ENCODE data around the gene CDC42BPA. TPM values are rescaled to one million over a fixed set of nuclear protein-coding genes. Genes with fewer than 3 reads are reported as not detected.

The CDC42BPA gene
- total and polyA plus RNA-seq, 2 of the 13 experiments (the other 11 are each of a cell fraction or from before 2014, with no cell fraction given): 6.5 to 16.0 TPM

DNA sequence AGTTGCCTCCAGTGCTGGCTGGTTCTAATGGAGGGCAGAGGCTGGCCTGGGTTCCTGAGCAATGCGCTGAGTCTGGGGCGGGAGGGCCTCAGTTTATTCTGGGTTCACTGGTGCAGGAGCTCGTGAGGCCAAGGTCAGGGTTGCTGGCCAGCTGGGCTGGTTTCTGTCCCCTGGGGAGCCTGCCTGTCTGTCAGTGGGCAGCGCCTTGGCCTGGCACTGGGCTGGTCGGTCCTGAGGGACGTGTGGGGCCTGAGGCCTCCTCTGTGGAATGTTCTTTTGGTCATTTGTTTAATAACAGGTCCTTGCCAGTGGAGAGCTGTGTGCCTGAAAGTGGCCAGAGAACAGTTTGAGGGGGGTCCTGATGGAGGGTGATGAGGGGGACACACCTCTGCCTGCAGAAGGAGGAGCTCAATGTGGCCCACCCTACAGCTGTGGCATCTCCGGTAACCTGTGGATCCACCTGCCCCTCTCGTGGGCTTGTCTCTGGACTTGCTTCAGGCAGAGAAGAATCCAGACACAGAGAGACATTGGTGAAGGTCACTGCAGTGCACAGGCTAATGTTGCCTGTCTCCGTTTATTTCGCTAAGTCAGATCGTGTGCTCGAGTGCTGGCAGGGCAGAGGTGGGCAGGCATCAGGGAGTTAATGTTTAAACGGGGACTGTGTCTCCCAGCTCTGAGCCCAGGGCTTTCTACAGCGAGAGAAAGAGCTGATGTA is 343.6 kb downstream of the CDC42BPA start (continued):
- TF ChIP-seq FOXJ3 (CRISPR knock-in tag; IDR thresholded peaks at IDR 0.05; ENCODE audit: borderline replicate concordance): no peak
- no peak for TF ChIP-seq ZNF329 (CRISPR knock-in tag; IDR thresholded peaks at IDR 0.05; ENCODE audit: low read depth)
- peak; percentile 38 for TF ChIP-seq ZFX (CRISPR knock-in tag; IDR thresholded peaks at IDR 0.05; ENCODE audit: low read depth)
- no peak for TF ChIP-seq NR1H2 (CRISPR knock-in tag; IDR thresholded peaks at IDR 0.05; ENCODE audit: borderline replicate concordance, low read depth)
- no peak for TF ChIP-seq ZFP1 (CRISPR knock-in tag; IDR thresholded peaks at IDR 0.05)
- 0 out of 2 replicates have a peak, but pooled peaks have one; percentile 4 for TF ChIP-seq DR1 (CRISPR knock-in tag; IDR thresholded peaks at IDR 0.05)
- no peak for TF ChIP-seq ATAD3A (CRISPR knock-in tag; IDR thresholded peaks at IDR 0.05)
- TF ChIP-seq TCF7L2 (IDR thresholded peaks at IDR 0.05; ENCODE audit: low read depth, low read length): no peak
- TF ChIP-seq BCLAF1 (IDR thresholded peaks at IDR 0.05): no peak
- no peak for TF ChIP-seq ZNF20 (CRISPR knock-in tag; IDR thresholded peaks at IDR 0.05)
- TF ChIP-seq ESRRA (CRISPR knock-in tag; IDR thresholded peaks at IDR 0.05; ENCODE audit: low read depth): peak; percentile 59; the same call in 1 of the 2 replicates
- TF ChIP-seq PTBP1 (IDR thresholded peaks at IDR 0.05; ENCODE audit: low read depth, low read length, poor library complexity, severe bottlenecking): no peak
- no peak for TF ChIP-seq ZNF703 (CRISPR knock-in tag; IDR thresholded peaks at IDR 0.05; ENCODE audit: borderline replicate concordance)
- no peak for TF ChIP-seq ZNF556 (CRISPR knock-in tag; IDR thresholded peaks at IDR 0.05; ENCODE audit: borderline replicate concordance)
- peak; percentile 14; the same call in 1 of the 2 replicates for TF ChIP-seq ZMYM2 (CRISPR knock-in tag; IDR thresholded peaks at IDR 0.05)
- TF ChIP-seq, protein P1, sequence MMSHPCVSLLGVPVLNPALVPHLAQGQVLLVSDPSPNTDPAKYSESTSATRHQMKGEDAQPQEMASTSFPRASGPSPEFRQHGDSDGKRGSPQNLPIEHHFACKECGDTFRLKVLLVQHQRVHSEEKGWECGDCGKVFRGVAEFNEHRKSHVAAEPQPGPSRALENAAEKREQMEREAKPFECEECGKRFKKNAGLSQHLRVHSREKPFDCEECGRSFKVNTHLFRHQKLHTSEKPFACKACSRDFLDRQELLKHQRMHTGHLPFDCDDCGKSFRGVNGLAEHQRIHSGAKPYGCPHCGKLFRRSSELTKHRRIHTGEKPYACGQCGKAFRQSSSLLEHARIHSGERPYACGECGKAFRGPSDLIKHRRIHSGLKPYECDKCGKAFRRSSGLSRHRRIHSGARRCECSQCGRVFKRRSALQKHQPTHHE (CRISPR knock-in tag; IDR thresholded peaks at IDR 0.05; ENCODE audit: borderline replicate concordance): no peak
- no peak for TF ChIP-seq RBM22 (optimal IDR thresholded peaks at IDR 0.05; ENCODE audit: low read length)
- TF ChIP-seq AKNA (CRISPR knock-in tag; IDR thresholded peaks at IDR 0.05; ENCODE audit: borderline replicate concordance): no peak
- no peak for TF ChIP-seq HIVEP1 (CRISPR knock-in tag; IDR thresholded peaks at IDR 0.05)
- TF ChIP-seq ZNF543 (CRISPR knock-in tag; IDR thresholded peaks at IDR 0.05): no peak
- TF ChIP-seq ZNF17 (CRISPR knock-in tag; IDR thresholded peaks at IDR 0.05): no peak
